Spleen (tissue), 11 donors: ENCODE data around the gene RELL1. TPM values are rescaled to one million over a fixed set of nuclear protein-coding genes. Genes with fewer than 3 reads are reported as not detected.

Experiments used
- DNase-seq: peaks from one replicate; pipeline ENCODE4 v3.0.0-alpha.2; 2020
- H3K27ac ChIP-seq, 8 donors: fragments of 200-600 bp; sonication (generic) in 7 of 8; 1 replicate in 4 of 8; 2 replicates in 4 of 8; pipeline versions ENCODE4 v1.5.0 to v1.8.0; 2016 to 2021; ENCODE audit warnings: inconsistent platforms in 4 of 8, mild to moderate bottlenecking in 4 of 8, moderate library complexity in 1 of 8
- H3K27me3 ChIP-seq, 7 donors: fragments of 200-600 bp; sonication (generic) in 6 of 7; replicated peaks in 1 of 7; 1 replicate in 4 of 7; 2 replicates in 3 of 7; pipeline versions ENCODE4 v1.5.0 to v1.8.0; 2016 to 2021; ENCODE audit warnings: inconsistent platforms in 3 of 7, mild to moderate bottlenecking in 1 of 7
- H3K36me3 ChIP-seq, 6 donors: fragments of 200-600 bp; sonication (generic) in 5 of 6; 1 replicate in 4 of 6; 2 replicates in 2 of 6; pipeline versions ENCODE4 v1.5.0 to v1.8.0; 2016 to 2021; ENCODE audit warnings: inconsistent platforms in 2 of 6
- H3K4me1 ChIP-seq, 6 donors: fragments of 200-600 bp; sonication (generic) in 5 of 6; 1 replicate in 3 of 6; 2 replicates in 3 of 6; pipeline versions ENCODE4 v1.5.0 to v1.8.0; 2016 to 2021; ENCODE audit warnings: inconsistent platforms in 3 of 6
- H3K4me3 ChIP-seq, 8 donors: fragments of 200-600 bp; sonication (generic) in 7 of 8; 1 replicate in 4 of 8; 2 replicates in 4 of 8; pipeline versions ENCODE4 v1.5.0 to v1.8.0; 2016 to 2021; ENCODE audit warnings: inconsistent platforms in 4 of 8, mild to moderate bottlenecking in 4 of 8, moderate library complexity in 2 of 8
- H3K9me3 ChIP-seq, 8 donors: fragments of 200-600 bp; sonication (generic) in 7 of 8; 1 replicate in 4 of 8; 2 replicates in 4 of 8; pipeline versions ENCODE4 v1.5.0 to v1.8.0; 2016 to 2021; ENCODE audit warnings: inconsistent platforms in 4 of 8
- CTCF ChIP-seq, 11 experiments: fragments of 200-600 bp in 7 of 11; fragments of 450-650 bp in 4 of 11; sonication (generic) in 4 of 11; IDR thresholded peaks in 8 of 11; conservative IDR thresholded peaks in 3 of 11; 1 replicate in 7 of 11; 2 replicates in 4 of 11; pipeline versions ENCODE4 v1.4.0 to v1.8.0; 2016 to 2021; ENCODE audit warnings: antibody characterized with exemption in 11 of 11, inconsistent platforms in 4 of 11, mild to moderate bottlenecking in 1 of 11
- POLR2A ChIP-seq, 3 donors: fragments of 450-650 bp; IDR thresholded peaks; one replicate each; pipeline ENCODE4 v1.5.1; 2017; ENCODE audit warnings: antibody characterized with exemption in 3 of 3, mild to moderate bottlenecking in 1 of 3
- POLR2AphosphoS5 ChIP-seq, 3 donors: sonication (generic); formaldehyde crosslinking; IDR thresholded peaks; one replicate each; pipeline ENCODE4 v1.5.1; 2017; ENCODE audit warnings: antibody characterized with exemption in 3 of 3
- WGBS, 5 donors: extraction: QIAGEN DNeasy Blood & Tissue Kit in 3 of 5; methylation state at CpG; one replicate each; pipeline versions ENCODE4 v1.1.5 to v1.1.7; 2013 to 2018; 5-methylcytosine and 5-hydroxymethylcytosine counted together
- intact Hi-C: fragments of 100-400 bp; cut with DNase I; formaldehyde crosslinking; loops from one replicate; pipeline ENCODE4 v1.15.0; 2023; ENCODE audit warnings: low total_unique reads
- polyA plus RNA-seq, 3 donors: library from polyadenylated mRNA; stranded (reverse); fragments of 200-250 nt; gene quantifications; one replicate each; pipeline ENCODE4 v1.2.1, GENCODE V29; 2013
- total RNA-seq, 7 donors: library from RNA; depleted of rRNA in 3 of 7; stranded (reverse); fragments of >200 nt in 3 of 7; fragmentation: NEBNext Ultra II Directional in 4 of 7; extraction: Animal tissue kit (Norgen Biotek cat#: 25700) in 4 of 7; gene quantifications; one replicate each; pipeline versions ENCODE4 v1.1.0 to v1.2.1, GENCODE V29; 2016 to 2021
- donor health status: healthy with polysubstance abuse.
- donor health status: DM: no; HTN: no; CAD: no; lungs with moderate emphysema.
- donor health status: DM: no; HTN: no; CAD: no.
- donor health status: Bipolar disorder and iron deficiency.
- donor health status: healthy.
- donor health status: DM: no; HTN: no; CAD: no.
- donor health status: DM: yes; HTN: yes; CAD: no.

Gene RELL1
- total and polyA plus RNA-seq, 10 donors = 0.59 to 70.4 (median 42.6) TPM

GRCh38 chr4:37594099-37594498, 92.1 kb downstream of the RELL1 start:
- Histone ChIP-seq H3K36me3 (peaks cover 0 to 10% (median 0%) of the 10 kb centered on the region in 6 donors), H3K27me3 (no peaks in the 10 kb centered on the region), H3K9me3 (no peaks in the 10 kb centered on the region), H3K27ac (no peak overlapping the region), H3K4me1 (no peaks in the 10 kb centered on the region), H3K4me3 (no peak overlapping the region)
- 67 to 87% (median 79%) methylated on average over 2 of the region's 2 CpGs for WGBS, 5 donors
- TF ChIP-seq CTCF (IDR thresholded peaks at IDR 0.05 in 8 of 11, conservative IDR thresholded peaks at IDR 0.05 in 3 of 11) = no peak
- intact Hi-C loops = no loop called here
- DNase-seq = no peak

- 0 to 86% (median 42%) methylated on average over 1 of the region's 1 CpG for WGBS, 5 donors
- peaks cover 0 to 15% (median 0%) of the 10 kb centered on the region in 6 donors for H3K36me3 ChIP-seq
- DNase-seq = no peak
- H3K4me3 ChIP-seq = no peak overlapping the region
- H3K27ac ChIP-seq = no peak overlapping the region
- no peaks in the 10 kb centered on the region for H3K27me3 ChIP-seq
- TF ChIP-seq POLR2A (IDR thresholded peaks at IDR 0.05) (no peak), CTCF (IDR thresholded peaks at IDR 0.05 in 8 of 11, conservative IDR thresholded peaks at IDR 0.05 in 3 of 11) (no peak), POLR2AphosphoS5 (IDR thresholded peaks at IDR 0.05) (no peak)
- H3K4me1 ChIP-seq = no peaks in the 10 kb centered on the region
- intact Hi-C loops = no loop called here
- H3K9me3 ChIP-seq = no peaks in the 10 kb centered on the region
Observed at GRCh38 chr4:37591349-37591748, 94.8 kb downstream of the RELL1 start.

- Histone ChIP-seq H3K27me3 (no peaks in the 10 kb centered on the region), H3K36me3 (peaks cover 0 to 15% (median 0%) of the 10 kb centered on the region in 6 donors), H3K9me3 (no peaks in the 10 kb centered on the region), H3K4me1 (no peaks in the 10 kb centered on the region), H3K4me3 (no peak overlapping the region), H3K27ac (no peak overlapping the region)
- TF ChIP-seq POLR2A (IDR thresholded peaks at IDR 0.05) (no peak), POLR2AphosphoS5 (IDR thresholded peaks at IDR 0.05) (no peak), CTCF (IDR thresholded peaks at IDR 0.05 in 8 of 11, conservative IDR thresholded peaks at IDR 0.05 in 3 of 11) (no peak)
- no peak for DNase-seq
- intact Hi-C loops = no loop called here
- WGBS, 5 donors = 79 to 93% (median 89%) methylated on average over 2 to 6 of the region's 6 CpGs
Observed at GRCh38 chr4:37590016-37590415, 96.2 kb downstream of the RELL1 start.

- no peaks in the 10 kb centered on the region for H3K4me1 ChIP-seq
- peaks cover 0 to 18% (median 5%) of the 10 kb centered on the region in 7 donors for H3K27me3 ChIP-seq
- no peak overlapping the region for H3K4me3 ChIP-seq
- H3K9me3 ChIP-seq = no peaks in the 10 kb centered on the region
- 86 to 96% (median 89%) methylated on average over 9 of the region's 9 CpGs for WGBS, 5 donors
- intact Hi-C loops = no loop called here
- DNase-seq = no peak
- H3K36me3 ChIP-seq = peaks cover 0 to 15% (median 0%) of the 10 kb centered on the region in 6 donors
- no peak for TF ChIP-seq POLR2AphosphoS5 (IDR thresholded peaks at IDR 0.05)
- TF ChIP-seq POLR2A (IDR thresholded peaks at IDR 0.05) = no peak
- no peak for TF ChIP-seq CTCF (IDR thresholded peaks at IDR 0.05 in 8 of 11, conservative IDR thresholded peaks at IDR 0.05 in 3 of 11)
- no peak overlapping the region for H3K27ac ChIP-seq
Observed at GRCh38 chr4:37588150-37588549, 98.0 kb downstream of the RELL1 start.
